Brain pericyte (primary cell): ENCODE data around the gene SCIMP.
"Not testable (repeated sequence)": the region's sequence is repeated elsewhere in the genome, so short reads cannot be mapped to it uniquely, and the experiment has no call there.

Experiments
- DNase-seq: peaks from one replicate; pipeline ENCODE4 v3.0.0-alpha.2; 2012; ENCODE audit warnings: low read depth, low spot score

Gene SCIMP

DNA sequence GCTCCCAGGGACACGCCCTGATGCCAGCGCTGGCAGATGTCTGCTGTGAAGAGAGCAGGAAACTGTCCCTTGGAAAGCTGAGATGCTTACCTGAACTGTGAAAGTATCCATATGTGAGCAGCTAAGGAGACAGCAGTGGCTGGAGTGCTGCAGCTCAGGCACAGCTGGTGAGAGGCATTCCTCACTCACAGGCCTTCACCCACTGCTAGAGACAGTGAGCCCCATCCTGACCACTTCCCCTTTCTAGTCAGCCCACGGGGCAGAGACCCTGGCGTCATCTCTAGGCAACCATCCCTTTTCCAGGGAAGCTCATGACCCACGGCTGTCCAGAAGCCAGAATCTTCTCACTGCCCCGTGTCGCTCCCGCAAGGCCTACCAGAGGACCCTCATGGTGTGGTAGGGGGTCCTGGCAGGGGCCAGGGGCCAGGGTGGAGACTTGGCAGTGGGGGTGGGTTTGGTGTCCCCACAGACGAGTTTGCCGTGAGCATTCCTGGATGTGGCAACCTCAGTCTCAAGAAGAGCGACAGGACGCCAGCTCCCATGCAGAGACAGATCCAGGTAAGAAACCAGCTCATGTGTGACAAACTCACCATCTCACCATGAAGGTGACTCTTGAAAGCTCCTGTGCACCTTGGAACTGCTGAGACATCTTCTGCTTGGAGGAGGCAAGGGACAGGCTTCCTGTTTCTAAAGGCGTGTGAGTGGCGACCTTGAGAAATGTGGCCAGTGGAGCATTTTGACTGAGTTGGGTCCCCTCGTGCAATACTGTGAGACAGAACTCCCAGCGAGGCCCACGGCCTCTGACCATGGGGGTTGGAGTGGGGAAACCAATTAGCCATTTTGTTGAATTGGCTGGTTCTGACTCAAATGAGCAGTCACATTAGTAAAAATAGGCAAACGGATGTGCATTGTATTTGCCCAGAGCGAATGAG, at the start of gene SCIMP:
Gene SCIMP (minus strand): TSS at position 216 of the 932 bp plus-strand sequence. CDS start 105 bp downstream, at position 111.
- DNase-seq = no peak

DNA sequence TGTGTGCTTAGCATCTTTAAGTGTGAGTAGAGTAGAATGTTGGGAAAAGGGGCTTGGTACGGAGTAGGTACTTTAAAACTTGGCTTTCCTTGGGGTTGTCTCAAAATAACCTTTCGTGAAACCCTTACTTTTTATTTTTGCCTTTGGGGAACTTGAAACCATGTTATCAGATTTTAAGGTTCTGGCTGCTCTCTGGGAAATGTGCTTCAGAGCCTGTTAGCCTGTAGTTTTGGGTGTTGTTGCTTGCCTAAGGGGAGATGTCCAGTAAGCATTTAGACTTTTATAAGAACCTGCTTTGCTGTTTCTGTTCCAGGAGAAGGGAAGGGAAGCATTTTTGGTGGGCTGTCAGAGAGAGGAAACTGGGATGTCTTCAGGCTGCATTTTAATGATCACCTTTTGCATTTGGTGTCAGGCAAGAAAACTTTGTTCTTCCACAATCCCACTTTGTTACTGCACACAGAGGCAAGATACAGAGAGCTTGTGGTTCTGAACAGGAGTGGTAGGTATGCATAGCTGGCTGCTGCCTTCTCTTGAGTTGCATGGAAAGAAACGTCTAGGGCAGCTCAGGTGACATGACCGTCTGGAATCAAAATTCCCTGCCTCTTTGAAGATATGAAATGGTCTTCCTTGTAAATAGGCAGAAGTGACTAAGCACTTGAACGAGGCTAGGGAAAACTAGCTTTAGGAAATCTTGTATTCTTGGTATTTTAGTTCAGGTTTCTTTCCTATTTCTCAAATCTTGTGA, 49.1 kb upstream of the SCIMP start:
- no peak for DNase-seq

DNA sequence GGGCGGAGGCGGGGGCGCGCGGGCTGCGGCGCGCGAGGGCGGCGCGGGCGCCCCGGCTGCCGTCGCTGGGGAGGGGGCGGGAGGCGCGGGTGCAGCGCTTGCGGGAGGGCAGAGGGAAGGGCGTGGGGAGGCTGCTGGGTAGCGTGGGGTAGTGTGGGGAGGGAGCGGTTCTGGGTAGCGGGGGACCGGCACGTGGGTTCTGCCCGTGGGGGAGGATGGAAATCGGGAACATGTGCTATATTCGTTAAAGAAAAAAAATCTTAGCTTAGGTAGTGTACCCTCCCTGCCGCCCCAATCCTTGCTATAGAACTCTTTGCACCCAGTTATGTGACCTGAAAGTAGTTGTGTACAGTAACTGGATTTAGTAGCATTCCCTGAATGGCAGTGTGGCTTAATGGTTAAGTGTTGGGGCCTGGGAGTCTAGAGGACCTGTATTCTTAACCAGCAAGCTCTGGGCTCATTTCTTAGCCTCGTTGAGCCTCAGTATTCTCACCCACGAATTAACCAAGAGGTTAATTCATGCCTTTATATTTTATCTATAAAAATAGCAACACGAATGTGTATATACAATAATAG, 48.1 kb upstream of the SCIMP start:
- DNase-seq = no peak

DNA sequence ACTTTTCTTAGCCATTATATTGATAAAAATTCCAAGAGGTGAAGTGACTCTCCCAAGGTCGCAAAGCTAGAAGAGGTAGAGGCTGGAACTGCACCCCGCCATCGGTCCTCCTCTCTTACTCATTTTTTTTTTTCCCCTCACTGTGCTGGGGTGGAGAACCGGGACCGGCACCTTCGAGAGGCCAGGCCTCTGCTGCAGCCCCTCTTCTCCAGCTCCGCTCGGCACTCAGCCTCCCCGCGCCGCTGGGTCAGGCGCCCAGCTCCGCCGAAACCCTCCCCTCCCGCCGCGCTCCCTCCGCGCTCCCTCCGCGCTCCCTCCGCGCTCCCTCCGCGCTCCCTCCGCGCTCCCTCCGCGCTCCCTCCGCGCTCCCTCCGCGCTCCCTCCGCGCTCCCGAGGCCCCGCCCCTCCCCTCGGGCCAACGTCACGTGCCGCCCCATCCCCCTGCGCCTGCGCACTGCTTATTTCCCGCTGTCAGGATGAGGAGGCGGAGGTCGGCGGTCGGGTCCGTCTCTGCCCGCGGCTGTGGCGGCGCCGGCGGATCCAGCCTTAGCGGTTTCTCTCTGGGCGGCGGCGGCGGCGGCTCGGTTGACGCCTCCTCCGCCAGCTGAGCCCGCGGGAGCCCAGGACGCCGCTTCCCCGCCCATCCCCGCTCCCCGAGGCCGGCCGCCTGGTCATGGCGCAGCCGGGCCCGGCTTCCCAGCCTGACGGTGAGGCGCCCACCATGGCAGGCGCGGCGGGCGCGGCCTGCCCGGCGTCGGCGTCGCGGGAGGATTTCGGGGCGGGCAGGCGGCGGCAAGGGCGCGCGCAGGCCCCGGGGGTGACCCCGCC, 47.4 kb upstream of the SCIMP start, which contains the start of gene RABEP1:
Gene RABEP1 (plus strand): TSS at position 471 of the 828 bp plus-strand sequence. CDS start 203 bp downstream, at position 674.
- peak; percentile 73 for DNase-seq

DNA sequence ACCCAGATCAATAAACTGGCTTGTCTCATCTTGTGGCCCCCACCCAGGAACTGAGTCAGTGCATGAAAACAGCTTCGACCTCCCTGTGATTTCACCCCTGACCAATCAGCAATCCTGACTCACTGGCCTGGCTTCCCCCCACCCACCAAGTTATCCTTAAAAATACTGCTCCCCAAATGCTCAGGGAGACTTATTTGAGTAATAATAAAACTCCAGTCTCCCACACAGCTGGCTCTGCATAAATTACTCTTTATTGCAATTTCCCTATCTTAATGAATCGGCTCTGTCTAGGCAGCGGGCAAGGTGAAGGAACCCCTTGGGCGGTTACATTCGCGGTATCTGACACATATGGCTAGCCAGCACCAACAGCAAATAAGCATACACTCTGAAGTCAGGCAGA, 37.7 kb upstream of the SCIMP start:
- no peak for DNase-seq

DNA sequence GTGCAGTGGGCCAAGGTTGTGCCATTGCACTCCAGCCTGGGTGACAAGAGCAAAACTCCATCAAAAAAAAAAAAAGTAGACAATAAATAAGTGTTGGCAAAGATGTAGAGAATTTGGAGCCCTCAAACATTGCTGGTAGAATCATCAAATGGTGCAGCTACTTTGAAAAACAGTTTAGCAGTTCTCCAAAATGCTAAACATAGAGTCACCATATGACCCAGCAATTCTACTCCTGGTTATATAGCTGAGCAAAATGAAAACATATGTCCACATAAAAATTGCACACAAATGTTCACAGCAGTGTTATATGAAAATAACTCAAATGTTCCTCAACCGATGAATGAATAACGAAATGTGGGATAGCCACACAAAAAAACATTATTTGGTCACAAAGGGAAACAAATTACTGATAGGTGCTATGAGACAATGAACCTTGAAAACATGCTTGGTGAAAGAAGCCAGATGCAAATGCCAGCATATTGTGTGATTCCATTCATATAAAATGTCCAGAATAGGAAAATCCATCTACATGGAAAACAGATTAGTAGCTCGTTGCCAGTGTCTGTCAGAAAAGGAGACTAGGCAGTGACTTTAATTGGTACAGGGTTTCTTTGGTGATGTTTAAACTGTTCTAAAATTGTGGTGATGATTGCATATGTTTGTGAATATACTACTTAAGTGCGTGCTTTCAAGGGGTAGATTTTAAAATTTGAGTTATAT, 34.7 kb upstream of the SCIMP start:
- no peak for DNase-seq

DNA sequence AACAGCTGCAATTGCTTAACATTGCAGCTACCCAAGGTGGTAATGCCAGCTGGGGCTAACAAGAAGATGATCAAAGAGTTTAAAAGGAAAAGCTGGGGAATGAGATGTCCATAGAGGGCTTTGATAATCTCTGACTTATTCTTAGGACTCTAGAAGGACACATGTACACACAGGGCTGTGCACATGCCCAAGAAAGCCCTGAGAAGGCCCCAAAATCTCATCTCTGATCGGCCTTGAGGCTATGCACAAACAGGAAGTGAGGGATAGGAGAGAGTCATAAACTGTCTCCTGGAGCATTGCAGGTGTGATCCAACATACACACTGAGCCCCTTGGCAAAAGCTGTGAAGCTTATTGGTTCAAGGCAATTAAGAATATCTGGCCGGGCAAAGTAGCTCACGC, 30.2 kb upstream of the SCIMP start:
- no peak for DNase-seq

DNA sequence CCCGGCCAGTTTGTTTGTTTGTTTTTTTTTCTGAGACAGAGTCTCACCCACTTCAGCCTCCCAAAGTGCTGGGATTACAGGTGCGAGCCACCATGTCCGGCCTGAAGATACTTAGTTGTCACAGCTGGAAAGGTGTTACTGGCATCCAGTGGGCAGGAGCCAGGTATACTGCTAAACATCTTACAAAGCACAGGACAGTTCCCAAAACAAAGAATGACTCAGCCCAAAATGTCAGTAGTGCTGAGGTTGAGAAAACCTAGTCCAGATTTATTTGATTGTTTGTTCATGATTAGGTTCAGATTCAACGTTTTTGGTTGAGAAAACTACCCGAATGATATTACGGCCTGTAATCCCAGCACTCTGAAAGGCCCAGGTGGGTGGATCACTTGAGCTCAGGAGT, 28.8 kb upstream of the SCIMP start:
- DNase-seq = no peak

DNA sequence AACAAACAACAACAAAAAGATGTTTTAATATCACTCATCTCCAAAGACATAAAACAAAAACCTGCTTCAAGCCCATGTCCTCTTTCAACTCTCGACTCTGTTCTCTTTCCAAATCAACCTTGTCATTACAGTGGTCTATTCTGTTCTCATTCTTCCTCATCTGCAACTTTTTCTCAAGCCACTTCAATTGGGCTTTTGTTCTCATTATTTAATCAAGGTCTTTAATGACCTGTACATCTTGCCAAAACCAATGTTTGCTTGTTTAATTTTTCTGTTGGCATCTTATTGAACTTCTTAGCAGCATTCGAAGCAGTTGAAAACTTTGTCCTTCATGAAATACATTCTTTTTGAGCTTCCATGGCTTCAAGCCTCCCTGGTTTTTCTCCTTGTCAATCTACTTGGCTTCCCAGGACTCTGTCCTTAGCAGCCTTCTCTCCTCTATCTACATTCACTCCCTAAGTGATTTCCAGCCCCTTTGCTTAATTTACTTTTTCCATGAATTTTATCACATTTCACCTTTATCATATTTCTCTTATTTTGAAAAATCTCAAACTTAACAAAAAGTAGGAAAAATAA, 27.8 kb upstream of the SCIMP start:
- no peak for DNase-seq

DNA sequence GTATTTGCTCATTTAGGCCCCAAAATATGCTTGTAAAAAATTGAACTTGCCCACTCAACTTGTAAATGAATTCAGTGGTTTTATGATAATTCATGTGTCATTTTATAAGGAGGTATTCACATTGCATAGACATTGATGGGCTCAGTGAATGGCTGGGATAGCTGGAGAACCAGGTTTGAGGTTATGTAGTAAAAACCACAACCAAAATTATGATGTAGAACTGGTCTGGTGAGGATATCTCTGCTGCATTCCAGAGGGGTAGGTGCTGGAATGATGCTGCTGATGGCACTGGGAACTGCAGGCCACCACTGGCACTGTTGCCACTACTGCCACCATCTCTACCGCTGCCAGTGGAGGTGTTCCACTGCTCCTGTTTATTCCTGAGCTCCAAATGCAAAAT, 25.9 kb upstream of the SCIMP start:
- no peak for DNase-seq

DNA sequence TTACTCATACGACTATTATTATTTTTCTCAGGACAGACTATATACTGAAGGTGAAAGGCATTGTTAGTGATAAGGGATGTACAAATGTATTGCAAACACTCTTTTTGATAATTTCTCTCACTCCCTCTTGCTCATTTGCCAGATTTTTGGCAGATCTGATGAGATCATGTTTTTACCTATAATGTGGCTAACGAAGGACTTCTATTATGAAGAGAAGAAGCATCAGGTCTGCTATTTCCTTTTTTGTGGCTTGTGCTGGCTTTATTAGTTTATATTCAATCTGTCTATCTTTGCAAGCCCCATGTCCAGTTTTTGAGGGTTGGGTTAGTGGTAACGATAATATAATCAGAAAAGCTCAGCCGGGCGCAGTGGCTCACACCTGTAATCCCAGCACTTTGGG, 22.5 kb upstream of the SCIMP start:
- no peak for DNase-seq

DNA sequence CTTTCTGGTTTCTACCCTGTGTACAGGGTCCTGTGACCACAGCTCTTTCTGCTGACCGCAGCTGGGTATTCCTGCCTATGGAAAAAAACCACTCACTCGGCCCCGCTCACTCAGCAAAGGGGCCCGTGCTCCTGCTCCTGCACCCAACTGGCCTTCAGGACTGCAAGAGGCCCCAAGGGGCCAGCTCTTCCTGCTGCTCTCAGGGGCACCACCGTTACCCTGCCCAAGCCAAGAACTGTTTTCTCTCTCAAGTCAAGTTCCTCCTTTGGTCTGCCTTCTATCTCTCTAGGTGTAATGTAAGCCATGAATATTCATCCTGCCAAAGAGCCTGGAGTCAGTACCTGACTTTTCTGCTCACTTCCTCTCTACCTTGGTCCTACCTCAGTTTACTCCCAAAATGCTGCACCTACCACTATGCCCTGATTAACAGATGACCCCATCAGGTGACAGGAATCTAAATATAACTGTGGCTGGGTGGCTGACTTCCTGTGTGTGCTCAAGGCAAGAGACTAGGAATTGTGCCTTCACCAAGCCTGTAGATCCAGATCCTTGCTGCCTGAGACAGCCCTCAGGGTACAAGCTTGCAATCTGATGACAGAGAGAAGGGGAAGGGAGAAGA, 20.4 kb upstream of the SCIMP start:
- DNase-seq = no peak

DNA sequence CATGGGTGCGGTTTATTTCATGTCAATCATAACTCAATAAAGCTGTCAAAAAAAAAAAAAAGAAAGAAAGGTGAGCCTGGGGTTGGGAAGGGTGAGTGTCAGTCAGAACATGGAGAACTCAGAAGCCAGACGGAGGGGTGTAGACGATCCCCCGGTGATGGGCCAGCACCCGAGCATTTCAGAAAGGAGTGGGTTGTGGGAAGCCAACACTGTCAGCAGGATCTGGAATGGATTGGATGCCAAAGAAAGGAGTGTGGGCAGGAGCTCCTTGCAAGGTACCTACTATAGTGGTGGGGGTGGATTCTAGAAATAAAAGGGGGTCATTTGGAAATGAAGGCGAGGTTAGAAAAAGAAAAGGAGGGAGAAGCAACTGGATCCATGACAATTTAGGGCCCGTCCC, 19.8 kb upstream of the SCIMP start:
- no peak for DNase-seq

DNA sequence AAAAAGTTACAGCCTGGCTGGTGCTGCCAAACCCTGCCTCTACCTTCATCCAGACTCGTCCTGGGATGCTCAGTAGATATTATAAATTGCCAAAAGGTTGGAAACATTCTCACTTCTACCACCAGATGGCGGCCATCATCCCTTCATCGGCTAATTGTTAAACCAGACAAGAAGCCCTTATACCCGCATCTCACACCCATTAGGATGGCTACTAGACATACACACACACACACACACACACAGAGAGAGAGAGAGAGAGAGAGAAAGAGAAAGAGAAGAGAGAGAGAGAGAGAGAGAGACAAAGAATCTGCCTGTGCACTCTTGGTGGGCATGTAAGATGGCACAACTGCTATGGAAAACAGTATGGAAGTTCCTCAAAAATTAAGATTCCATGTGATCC, 15.0 kb upstream of the SCIMP start:
- peak; percentile 21 for DNase-seq

DNA sequence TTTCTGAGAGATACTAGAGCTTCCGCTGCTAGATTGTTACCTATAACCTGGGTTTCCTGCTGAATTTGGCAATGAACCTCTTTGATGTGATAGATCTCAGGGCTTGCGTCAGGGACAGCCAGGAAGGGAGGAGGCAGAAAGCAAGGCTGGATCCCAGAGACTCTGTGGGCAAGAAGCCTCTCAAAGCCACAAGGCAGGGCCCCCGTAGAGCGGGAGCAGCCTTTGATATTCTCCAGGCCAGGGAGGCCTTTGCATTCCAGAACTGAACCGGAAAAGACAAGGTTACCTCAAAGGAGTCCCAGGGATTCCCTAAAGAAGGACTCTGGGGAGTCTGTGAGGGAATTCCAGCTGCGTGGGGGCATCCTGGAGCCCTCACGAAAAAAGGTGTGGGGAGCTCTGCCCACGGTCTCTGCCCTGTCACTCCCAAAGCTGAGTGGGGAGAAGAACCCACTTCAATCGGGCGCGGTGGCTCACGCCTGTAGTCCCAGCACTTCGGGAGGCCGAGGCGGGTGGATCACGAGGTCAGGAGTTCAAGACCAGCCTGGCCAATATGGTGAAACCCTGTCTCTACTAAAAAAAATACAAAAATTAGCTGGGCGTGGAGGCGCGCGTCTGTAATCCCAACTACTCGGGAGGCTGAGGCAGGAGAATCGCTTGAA, 14.3 kb upstream of the SCIMP start:
- DNase-seq = no peak

DNA sequence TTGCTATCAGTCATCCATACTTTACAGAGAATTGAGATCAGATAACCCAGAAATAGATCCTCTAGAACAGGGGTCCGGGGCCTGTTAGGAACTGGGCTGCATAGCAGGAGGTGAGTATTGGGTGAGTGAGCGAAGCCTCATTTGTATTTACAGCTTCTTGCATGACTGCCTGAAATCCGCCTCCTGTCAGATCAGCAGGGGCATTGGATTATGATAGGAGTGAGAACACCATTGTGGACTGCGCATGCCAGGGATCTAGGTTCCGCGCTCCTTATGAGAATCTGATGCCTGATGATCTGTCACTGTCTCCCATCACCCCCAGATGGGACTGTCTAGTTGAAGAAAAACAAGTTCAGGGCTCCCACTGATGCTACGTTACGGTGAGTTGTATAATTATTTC, 13.0 kb upstream of the SCIMP start:
- no peak for DNase-seq

DNA sequence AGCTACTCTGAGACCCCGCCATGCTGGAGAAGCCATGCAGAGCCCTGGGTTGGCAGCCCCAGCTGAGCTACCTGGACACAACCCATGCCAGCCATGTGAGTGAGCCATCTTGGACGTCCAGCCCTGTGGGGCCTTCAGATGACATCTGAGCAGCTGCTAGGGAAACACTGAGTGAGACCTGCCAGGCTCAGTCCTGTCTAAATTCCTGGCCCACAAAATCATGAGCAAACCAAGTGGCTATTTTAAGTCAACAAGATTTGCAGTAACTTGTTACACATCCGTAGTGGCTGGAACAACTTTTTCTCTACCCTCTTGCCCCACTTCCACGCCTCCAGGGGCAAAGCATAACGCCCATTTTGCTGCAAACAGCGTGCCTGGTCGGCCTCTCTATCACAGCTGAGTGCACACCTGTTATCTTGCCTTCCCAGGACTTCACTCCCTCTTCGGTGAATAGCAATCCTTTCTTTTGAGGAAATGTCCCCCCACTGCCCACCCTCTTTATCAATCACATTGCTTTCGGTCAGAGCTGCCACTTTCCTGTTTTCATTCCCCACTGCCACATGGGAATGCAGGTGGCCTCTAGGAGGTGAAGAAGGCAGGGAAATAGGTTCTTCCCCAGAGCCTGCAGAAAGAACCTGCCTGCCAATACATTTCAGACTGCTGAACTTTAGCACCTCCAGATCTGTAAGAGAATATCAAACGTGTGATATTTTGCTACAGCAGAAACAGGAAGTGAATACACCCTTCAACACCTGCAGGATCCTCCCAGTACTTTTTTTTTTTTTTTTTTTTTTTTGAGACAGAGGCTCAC, 7.4 kb upstream of the SCIMP start:
- DNase-seq = no peak

DNA sequence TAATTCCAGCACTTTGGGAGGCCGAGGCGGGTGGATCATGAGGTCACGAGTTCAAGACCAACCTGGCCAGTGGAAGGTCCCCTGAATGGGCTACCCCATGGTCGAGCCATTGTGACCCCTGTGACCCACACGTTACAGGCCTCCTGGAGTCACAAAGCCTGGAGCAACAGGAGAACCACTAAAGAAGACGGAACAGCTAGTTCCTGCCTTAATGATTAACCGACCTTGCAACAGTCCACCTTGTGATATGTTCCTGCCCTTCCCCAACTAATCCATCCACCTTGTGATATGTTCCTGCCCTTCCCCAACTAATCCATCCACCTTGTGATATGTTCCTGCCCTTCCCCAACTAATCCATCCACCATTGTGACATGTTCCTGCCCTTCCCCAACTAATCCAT, 5.1 kb upstream of the SCIMP start:
- DNase-seq = not testable (repeated sequence)

DNA sequence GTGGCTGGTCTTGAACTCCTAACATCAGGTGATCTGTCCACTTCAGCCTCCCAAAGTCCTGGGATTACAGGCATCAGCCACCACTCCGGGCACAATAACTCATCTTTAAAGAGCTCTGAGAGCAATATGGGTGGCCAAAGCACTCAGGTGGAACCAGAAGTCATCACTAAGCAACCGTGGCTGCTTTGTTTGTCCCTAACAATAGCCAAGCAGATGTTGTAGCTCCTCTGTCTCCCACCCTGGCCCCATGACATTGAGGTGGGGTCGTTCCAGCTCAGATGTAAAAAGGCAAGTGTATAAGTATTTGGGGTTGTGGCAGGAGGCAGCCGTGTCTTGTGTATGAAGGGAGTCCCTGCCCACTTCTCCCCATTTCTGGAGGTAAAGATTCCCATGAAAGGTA, 3.7 kb upstream of the SCIMP start:
- DNase-seq = no peak
